Measurements from ENCODE around the gene GPR61.

GPR61 gene

GRCh38 chr1:109589679-109590078, 50.0 kb downstream of the GPR61 start:
- no peaks in the 10 kb centered on the region for H3K9me3 ChIP-seq (ENCODE audit: control insufficient read depth, insufficient read depth, low read depth, low read length)
- POLR2A ChIA-PET = no interaction called here
- CTCF ChIA-PET = interaction anchor here (0.9 kb wide), 1 partner anchor 50 kb away, joined by 4 read pairs; no protein-coding TSS in a partner anchor
- H3K4me1 ChIP-seq (ENCODE audit: control insufficient read depth, insufficient read depth, low read length) = no peaks in the 10 kb centered on the region
- H3K27ac ChIP-seq (ENCODE audit: extremely low read depth, low read depth, low read length) = no peak overlapping the region
- H3K4me3 ChIP-seq (ENCODE audit: low read depth, low read length) = no peak overlapping the region
- peaks cover 20 to 94% of the 10 kb centered on the region in 2 experiments for H3K36me3 ChIP-seq (ENCODE audit: control insufficient read depth in 2 of 2, insufficient read depth in 1 of 2, low read length in 2 of 2)
- TF ChIP-seq ZNF248 (tag by site-specific recombination; IDR thresholded peaks at IDR 0.05) (no peak), ZNF174 (tag by site-specific recombination; IDR thresholded peaks at IDR 0.05) (no peak), ZNF677 (tag by site-specific recombination; IDR thresholded peaks at IDR 0.05) (no peak), ZNF664 (tag by site-specific recombination; IDR thresholded peaks at IDR 0.05) (no peak)

- Histone ChIP-seq H3K9me3 (ENCODE audit: control insufficient read depth, insufficient read depth, low read depth, low read length) (no peaks in the 10 kb centered on the region), H3K4me1 (ENCODE audit: control insufficient read depth, insufficient read depth, low read length) (no peaks in the 10 kb centered on the region), H3K36me3 (ENCODE audit: control insufficient read depth in 2 of 2, insufficient read depth in 1 of 2, low read length in 2 of 2) (peaks cover 10 to 81% of the 10 kb centered on the region in 2 experiments), H3K4me3 (ENCODE audit: low read depth, low read length) (no peak overlapping the region), H3K27ac (ENCODE audit: extremely low read depth, low read depth, low read length) (no peak overlapping the region)
- ChIA-PET CTCF (no interaction called here), POLR2A (no interaction called here)
- no peak for TF ChIP-seq PRDM1 (tag by site-specific recombination; IDR thresholded peaks at IDR 0.05)
- TF ChIP-seq PRDM4 (tag by site-specific recombination; IDR thresholded peaks at IDR 0.05) = no peak
- no peak for TF ChIP-seq ZNF521 (tag by site-specific recombination; IDR thresholded peaks at IDR 0.05)
- TF ChIP-seq ZNF169 (tag by site-specific recombination; IDR thresholded peaks at IDR 0.05) = no peak
- TF ChIP-seq ZFHX2 (tag by site-specific recombination; conservative IDR thresholded peaks at IDR 0.05) = no peak
- TF ChIP-seq ZNF530 (tag by site-specific recombination; IDR thresholded peaks at IDR 0.05; ENCODE audit: low read depth) = no peak
- TF ChIP-seq ZNF529 (tag by site-specific recombination; IDR thresholded peaks at IDR 0.05; ENCODE audit: insufficient replicate concordance) = no peak
- no peak for TF ChIP-seq ZNF600 (tag by site-specific recombination; IDR thresholded peaks at IDR 0.05)
- no peak for TF ChIP-seq ZFP69B (tag by site-specific recombination; IDR thresholded peaks at IDR 0.05)
- TF ChIP-seq KLF9 (tag by site-specific recombination; IDR thresholded peaks at IDR 0.05; ENCODE audit: low read depth) = no peak
- no peak for TF ChIP-seq ZNF311 (tag by site-specific recombination; IDR thresholded peaks at IDR 0.05; ENCODE audit: borderline replicate concordance)
- no peak for TF ChIP-seq ZNF133 (tag by site-specific recombination; IDR thresholded peaks at IDR 0.05)
- no peak for TF ChIP-seq ZFP41 (tag by site-specific recombination; IDR thresholded peaks at IDR 0.05; ENCODE audit: borderline replicate concordance)
- TF ChIP-seq CTCF (tag by site-specific recombination; IDR thresholded peaks at IDR 0.05) = no peak
- no peak for TF ChIP-seq PRDM2 (tag by site-specific recombination; IDR thresholded peaks at IDR 0.05; ENCODE audit: borderline replicate concordance)
- no peak for TF ChIP-seq IKZF3 (tag by site-specific recombination; IDR thresholded peaks at IDR 0.05)
- no peak for TF ChIP-seq ZBTB20 (tag by site-specific recombination; IDR thresholded peaks at IDR 0.05)
- no peak for TF ChIP-seq ZNF157 (tag by site-specific recombination; IDR thresholded peaks at IDR 0.05)
- TF ChIP-seq HOXA7 (CRISPR knock-in tag; IDR thresholded peaks at IDR 0.05; ENCODE audit: borderline replicate concordance) = no peak
Observed at GRCh38 chr1:109592916-109593315, 53.2 kb downstream of the GPR61 start.
